ENCODE data around the gene PHETA2. TPM values are rescaled to one million over a fixed set of nuclear protein-coding genes. Genes with fewer than 3 reads are reported as not detected.
A peak's percentile ranks its signal among the peaks of the same experiment; 100 is the strongest.
"Not testable (repeated sequence)": the region's sequence is repeated elsewhere in the genome, so short reads cannot be mapped to it uniquely, and the experiment has no call there.

The PHETA2 gene
- total and polyA plus RNA-seq, 8 donors: 11.2 to 20.4 (median 16.5) TPM

- H3K9me3 ChIP-seq: no peaks in the 10 kb centered on the region
- H3K4me3 ChIP-seq: no peak overlapping the region
- ATAC-seq (no peak), DNase-seq (peak in 1 of 4 donors; percentile 50)
- H3K27me3 ChIP-seq: no peaks in the 10 kb centered on the region
- intact Hi-C loops (cut with DNase I): no loop called here
- H3K4me1 ChIP-seq: peaks cover 13 to 32% of the 10 kb centered on the region in 2 donors
- TF ChIP-seq CTCF (IDR thresholded peaks at IDR 0.05): no peak
- H3K36me3 ChIP-seq: peaks cover 0 to 51% of the 10 kb centered on the region in 2 donors
- H3K27ac ChIP-seq: no peak overlapping the region
Measured at GRCh38 chr22:42068291-42068690, 5.8 kb upstream of the PHETA2 start.

- peak overlapping the region; percentile 64 to 72 for H3K4me3 ChIP-seq
- no peak for TF ChIP-seq CTCF (IDR thresholded peaks at IDR 0.05)
- no peak for DNase-seq
- H3K27ac ChIP-seq: peak overlapping the region; percentile 91 to 92
- intact Hi-C loops (cut with DNase I): no loop called here
- peak; percentile 6 for ATAC-seq
- no peaks in the 10 kb centered on the region for H3K27me3 ChIP-seq
- peaks cover 21 to 47% of the 10 kb centered on the region in 2 donors for H3K4me1 ChIP-seq
- peaks cover 0 to 35% of the 10 kb centered on the region in 2 donors for H3K36me3 ChIP-seq
- H3K9me3 ChIP-seq: no peaks in the 10 kb centered on the region
Measured at GRCh38 chr22:42069801-42070516, 4.1 kb upstream of the PHETA2 start.

- no peaks in the 10 kb centered on the region for H3K27me3 ChIP-seq
- no peak for TF ChIP-seq CTCF (IDR thresholded peaks at IDR 0.05)
- intact Hi-C loops (cut with DNase I): no loop called here
Measured at GRCh38 chr22:42070517-42071422, 3.3 kb upstream of the PHETA2 start, which contains the start of gene NAGA. Gene NAGA (minus strand): TSS chr22:42070812. CDS start chr22:42070297, 515 bp downstream.

GRCh38 chr22:42071508-42071907 lies 2.5 kb upstream of the PHETA2 start:
- H3K4me1 ChIP-seq: peaks cover 23 to 54% of the 10 kb centered on the region in 2 donors
- intact Hi-C loops (cut with DNase I); DNase-seq; H3K27me3 ChIP-seq; ATAC-seq; H3K9me3 ChIP-seq: not testable (repeated sequence)
- H3K4me3 ChIP-seq: peak overlapping the region; percentile 64 to 72
- H3K36me3 ChIP-seq: peaks cover 0 to 25% of the 10 kb centered on the region in 2 donors
- H3K27ac ChIP-seq: peak overlapping the region; percentile 91 to 92

More at GRCh38 chr22:42070517-42071422, 3.3 kb upstream of the PHETA2 start, which contains the start of gene NAGA:
- H3K4me1 ChIP-seq: peaks cover 23 to 54% of the 10 kb centered on the region in 2 donors
- peak within 1 kb of the TSS; percentile 64 to 72 for H3K4me3 ChIP-seq
- H3K9me3 ChIP-seq: no peaks in the 10 kb centered on the region
- DNase-seq (peak; percentile 89 to 99 (median 96)), ATAC-seq (peak; percentile 96)
- peak within 1 kb of the TSS; percentile 91 to 92 for H3K27ac ChIP-seq
- H3K36me3 ChIP-seq: peaks cover 0 to 27% of the 10 kb centered on the region in 2 donors

GRCh38 chr22:42072606-42073330 lies 1.3 kb upstream of the PHETA2 start:
- no peaks in the 10 kb centered on the region for H3K27me3 ChIP-seq
- no peak for TF ChIP-seq CTCF (IDR thresholded peaks at IDR 0.05)
- ATAC-seq: no peak
- no peak for DNase-seq
- peaks cover 23 to 60% of the 10 kb centered on the region in 2 donors for H3K4me1 ChIP-seq
- no peaks in the 10 kb centered on the region for H3K9me3 ChIP-seq
- no peak overlapping the region for H3K27ac ChIP-seq
- no peak overlapping the region for H3K4me3 ChIP-seq
- peaks cover 0 to 25% of the 10 kb centered on the region in 2 donors for H3K36me3 ChIP-seq
- intact Hi-C loops (cut with DNase I): no loop called here

All from left lung (tissue), 10 donors.